HepG2 (cell line): ENCODE measurements around the gene SPPL3. TPM values are rescaled to one million over a fixed set of nuclear protein-coding genes. Genes with fewer than 3 reads are reported as not detected.

Experiments
- ATAC-seq: fragments of 200-7000 bp; cut with Tn5 transposase; 3 replicates; pipeline ENCODE4 v1.9.1; 2020; ENCODE audit warnings: mild to moderate bottlenecking, moderate library complexity
- BruUV-seq: library from RNA; stranded (reverse); fragments of 400-500 nt; replicated peaks from 2 replicates; lab custom pipeline; 2021; lab: Mats Ljungman, UMichigan
- CTCF ChIA-PET: fragments of 300-600 bp; formaldehyde crosslinking; extraction: SDS; loops from one replicate; lab custom pipeline; 2021; ENCODE audit warnings: low total read pairs, inconsistent platforms, low intra/inter-chr PET ratio; lab: Yijun Ruan, JAX
- POLR2A ChIA-PET: fragments of 350-600 bp; sonication (Branson Sonifier 250); formaldehyde crosslinking; loops from one replicate; lab custom pipeline; 2020; ENCODE audit warnings: antibody characterized with exemption, inconsistent platforms; lab: Yijun Ruan, JAX
- DNase-seq: peaks from one replicate; pipeline ENCODE4 v3.0.0-alpha.2; 2015; ENCODE audit warnings: low spot score
- FAIRE-seq: peaks from 3 replicates; lab custom pipeline; 2011; peaks lifted over from hg19 to GRCh38; lab: Jason Lieb, UNC
- H2AFZ ChIP-seq: one replicate; pipeline ENCODE4 v1.6.1; 2011; ENCODE audit warnings: low read length, inconsistent platforms
- H3K27ac ChIP-seq: fragments of 300-600 bp; 3 replicates; pipeline ENCODE4 v1.8.0; 2011; ENCODE audit warnings: mixed run types, mild to moderate bottlenecking, mixed read lengths, low read length, inconsistent platforms; ENCODE audit not compliant: insufficient read depth; ENCODE audit errors: extremely low read length
- H3K27me3 ChIP-seq, 2 experiments: fragments of 200-600 bp in 1 of 2; 2 replicates in 1 of 2; 3 replicates in 1 of 2; pipeline versions ENCODE4 v1.6.0 to v1.8.0; 2011; ENCODE audit warnings: low read length in 2 of 2, mild to moderate bottlenecking in 2 of 2, moderate library complexity in 2 of 2, inconsistent platforms in 1 of 2; ENCODE audit not compliant: insufficient read depth in 2 of 2, control insufficient read depth in 1 of 2
- H3K36me3 ChIP-seq, 2 experiments: fragments of 200-600 bp in 1 of 2; replicated peaks in 1 of 2; 2 replicates in 1 of 2; 3 replicates in 1 of 2; pipeline versions ENCODE4 v1.5.1 to v1.8.0; 2011; ENCODE audit warnings: low read length in 2 of 2, inconsistent platforms in 1 of 2; ENCODE audit not compliant: insufficient read depth in 2 of 2, control insufficient read depth in 1 of 2
- H3K4me1 ChIP-seq: 2 replicates; pipeline ENCODE4 v1.5.1; 2012; ENCODE audit warnings: low read length, inconsistent platforms; ENCODE audit not compliant: insufficient read depth
- H3K4me2 ChIP-seq: 2 replicates; pipeline ENCODE4 v1.6.0; 2011; ENCODE audit warnings: low read depth, low read length, inconsistent platforms
- H3K4me3 ChIP-seq, 3 experiments: fragments of 200-600 bp in 1 of 3; sonication (generic), shearing (Covaris generic) in 1 of 3; replicated peaks in 1 of 3; 2 replicates each; pipeline ENCODE4 v1.5.1; 2011 to 2016; ENCODE audit warnings: low read length in 3 of 3, inconsistent platforms in 2 of 3, low read depth in 2 of 3, mild to moderate bottlenecking in 2 of 3, control low read depth in 1 of 3, mixed read lengths in 1 of 3; ENCODE audit not compliant: insufficient read depth in 1 of 3
- H3K79me2 ChIP-seq: one replicate; pipeline ENCODE4 v1.6.1; 2011; ENCODE audit warnings: low read length, inconsistent platforms; ENCODE audit not compliant: insufficient read depth
- H3K9ac ChIP-seq: 2 replicates; pipeline ENCODE4 v1.6.0; 2011; ENCODE audit warnings: mild to moderate bottlenecking, low read depth, low read length, inconsistent platforms; ENCODE audit not compliant: insufficient read depth
- H3K9me3 ChIP-seq: 2 replicates; pipeline ENCODE4 v1.5.1; 2012; ENCODE audit warnings: mild to moderate bottlenecking, low read length
- H4K20me1 ChIP-seq: 2 replicates; pipeline ENCODE4 v1.6.0; 2011; ENCODE audit warnings: inconsistent platforms, mild to moderate bottlenecking, low read length, moderate library complexity; ENCODE audit not compliant: insufficient read depth
- BCL3 ChIP-seq: sonication (generic); formaldehyde crosslinking; IDR thresholded peaks from 2 replicates; pipeline ENCODE4 v1.5.1; 2020; ENCODE audit warnings: mild to moderate bottlenecking, missing genetic modification reagents, moderate library complexity
- JUN ChIP-seq: sonication (generic); formaldehyde crosslinking; IDR thresholded peaks from 2 replicates; pipeline ENCODE4 v1.4.0; 2020; ENCODE audit warnings: mild to moderate bottlenecking, missing genetic modification reagents
- REPIN1 ChIP-seq: sonication (generic); formaldehyde crosslinking; IDR thresholded peaks from 2 replicates; pipeline ENCODE4 v1.8.0; 2022; ENCODE audit warnings: missing genetic modification reagents, low read depth, mild to moderate bottlenecking, borderline replicate concordance
- SIN3A ChIP-seq: IDR thresholded peaks from 2 replicates; pipeline ENCODE4 v1.6.1; 2011; ENCODE audit warnings: low read depth, mild to moderate bottlenecking, control low read depth, low read length, borderline replicate concordance
- SPEN ChIP-seq: sonication (generic); formaldehyde crosslinking; IDR thresholded peaks from 2 replicates; pipeline ENCODE4 v1.5.1; 2020; ENCODE audit warnings: low read depth, mild to moderate bottlenecking, missing genetic modification reagents
- ZNF563 ChIP-seq: sonication (generic); formaldehyde crosslinking; IDR thresholded peaks from 2 replicates; pipeline ENCODE4 v1.8.0; 2022; ENCODE audit warnings: mild to moderate bottlenecking, moderate library complexity, missing genetic modification reagents
- ZNF574 ChIP-seq: sonication (generic); formaldehyde crosslinking; IDR thresholded peaks from 2 replicates; pipeline ENCODE4 v1.4.0; 2020; ENCODE audit warnings: missing genetic modification reagents
- ZNF597 ChIP-seq: sonication (generic); formaldehyde crosslinking; IDR thresholded peaks from 2 replicates; pipeline ENCODE4 v1.5.0; 2020; ENCODE audit warnings: missing genetic modification reagents
- WGBS: methylation state at CpG from one replicate; pipeline ENCODE4 v1.1.6; 2017; ENCODE audit warnings: low lambda C conversion rate; 5-methylcytosine and 5-hydroxymethylcytosine counted together
- in situ Hi-C: cut with HindIII; loops from 2 replicates; pipeline ENCODE4 v1.10.0; 2017; ENCODE audit warnings: low pct_unique_long_range_greater_than_20kb; ENCODE audit not compliant: extremely low pct_ligation_motif_present
- intact Hi-C: fragments of 100-400 bp; cut with micrococcal nuclease; formaldehyde crosslinking; loops from one replicate; pipeline ENCODE4 v1.10.0; 2022; ENCODE audit not compliant: unreplicated experiment
- polyA plus RNA-seq, 8 experiments: library from polyadenylated mRNA; depleted of rRNA in 3 of 8; stranded (reverse) in 7 of 8; unstranded in 1 of 8; fragments of >200 nt; fragmentation: Illumina TruSeq in 4 of 8; extraction: Trizol in 4 of 8; gene quantifications; 2 replicates each; pipeline versions ENCODE4 v1.2.1 to v1.2.3, GENCODE V29; 2011 to 2016; ENCODE audit warnings: low read depth in 4 of 8, missing spikeins in 1 of 8, mixed read lengths in 1 of 8; ENCODE audit not compliant: insufficient read depth in 1 of 8
- total RNA-seq, 5 experiments: library from RNA; depleted of rRNA; stranded (reverse); fragments of >200 nt; fragmentation: Illumina TruSeq; extraction: Trizol; gene quantifications; 2 replicates each; pipeline ENCODE4 v1.2.3, GENCODE V29; 2016; ENCODE audit warnings: low read depth in 1 of 5

SPPL3 gene
- total and polyA plus RNA-seq, 2 of the 13 experiments (the other 11 are each of a cell fraction or from before 2014, with no cell fraction given), result 8.9 to 9.1 TPM

GRCh38 chr12:120940006-120940405 is 35.8 kb upstream of the SPPL3 start (continued):
- TF ChIP-seq ZNF574 (CRISPR knock-in tag) (no peak), SPEN (no peak)

- no peaks in the 10 kb centered on the region; a peak in 1 of 5 replicates for H3K27me3 ChIP-seq
- peaks cover 50% of the 10 kb centered on the region for H3K4me1 ChIP-seq
- H3K9me3 ChIP-seq, result no peaks in the 10 kb centered on the region
- CTCF ChIA-PET, result no interaction called here
- no TSS peak for BruUV-seq
- FAIRE-seq (no peak), DNase-seq (no peak), ATAC-seq (no peak)
- H3K4me2 ChIP-seq, result 0 out of 2 replicates have a peak overlapping the region, but pooled peaks have one; percentile 27
- no peak overlapping the region for H3K9ac ChIP-seq
- no peak overlapping the region for H3K4me3 ChIP-seq
- TF ChIP-seq ZNF597 (no peak), ZNF563 (CRISPR knock-in tag) (no peak), JUN (CRISPR knock-in tag) (no peak), BCL3 (CRISPR knock-in tag) (no peak), SIN3A (no peak), REPIN1 (CRISPR knock-in tag) (no peak)
- H3K79me2 ChIP-seq, result no peaks in the 10 kb centered on the region
- 11% methylated on average over 3 of the region's 3 CpGs for WGBS
- no peak overlapping the region for H2AFZ ChIP-seq
- intact Hi-C loops (no loop called here), in situ Hi-C loops (no loop called here)
- 0 out of 2 replicates have a peak, but pooled peaks cover 3% of the 10 kb centered on the region for H4K20me1 ChIP-seq
- POLR2A ChIA-PET, result interaction anchor here (1.4 to 2.2 kb wide), 4 partner anchors 20 to 40 kb away, joined by 4 to 8 read pairs (median 4); partner anchors contain the start of gene HNF1A
- no peaks in the 10 kb centered on the region for H3K36me3 ChIP-seq
- H3K27ac ChIP-seq, result no peak overlapping the region
Measured at GRCh38 chr12:120939523-120939922, 35.4 kb upstream of the SPPL3 start.
